SK-N-MC (cell line): ENCODE measurements around the gene FBXL17.

Experiments
- EZH2 ChIP-seq: fragments of 200-600 bp; sonication (generic); IDR thresholded peaks from one replicate; pipeline ENCODE4 v1.6.1; 2017; ENCODE audit warnings: antibody characterized with exemption
- POLR2AphosphoS5 ChIP-seq: IDR thresholded peaks from 2 replicates; pipeline ENCODE4 v1.6.1; 2012; ENCODE audit warnings: mild to moderate bottlenecking, low read depth, low read length, borderline replicate concordance

DNA sequence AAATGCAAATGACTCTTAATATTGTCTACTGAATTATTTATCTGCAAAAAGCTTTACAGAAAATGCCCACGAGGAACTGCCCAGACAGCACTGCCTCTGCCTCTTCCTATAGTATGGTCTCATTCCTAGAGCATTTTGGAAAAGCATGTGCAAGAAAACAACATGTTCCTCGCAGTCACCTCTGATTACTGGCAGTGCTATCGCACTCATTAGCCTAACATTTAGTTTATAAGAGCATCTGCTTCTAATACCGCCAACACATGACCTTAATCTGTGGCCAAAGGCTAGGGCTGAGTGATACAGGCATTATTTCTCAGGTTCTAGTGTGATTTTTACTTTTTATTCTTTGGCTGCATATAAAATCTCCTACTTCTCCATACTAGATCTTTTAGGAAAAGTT is 259.2 kb downstream of the FBXL17 start:
- TF ChIP-seq POLR2AphosphoS5, result no peak
- TF ChIP-seq EZH2, result no peak
